HepG2 (cell line): ENCODE measurements around the gene VPS13D. TPM values are rescaled to one million over a fixed set of nuclear protein-coding genes. Genes with fewer than 3 reads are reported as not detected.

Experiments used
- ATAC-seq: fragments of 200-7000 bp; cut with Tn5 transposase; 3 replicates; pipeline ENCODE4 v1.9.1; 2020; ENCODE audit warnings: mild to moderate bottlenecking, moderate library complexity
- BruUV-seq: library from RNA; stranded (reverse); fragments of 400-500 nt; replicated peaks from 2 replicates; lab custom pipeline; 2021; lab: Mats Ljungman, UMichigan
- CTCF ChIA-PET: fragments of 300-600 bp; formaldehyde crosslinking; extraction: SDS; loops from one replicate; lab custom pipeline; 2021; ENCODE audit warnings: low total read pairs, inconsistent platforms, low intra/inter-chr PET ratio; lab: Yijun Ruan, JAX
- POLR2A ChIA-PET: fragments of 350-600 bp; sonication (Branson Sonifier 250); formaldehyde crosslinking; loops from one replicate; lab custom pipeline; 2020; ENCODE audit warnings: antibody characterized with exemption, inconsistent platforms; lab: Yijun Ruan, JAX
- DNase-seq: peaks from one replicate; pipeline ENCODE4 v3.0.0-alpha.2; 2015; ENCODE audit warnings: low spot score
- FAIRE-seq: peaks from 3 replicates; lab custom pipeline; 2011; peaks lifted over from hg19 to GRCh38; lab: Jason Lieb, UNC
- H2AFZ ChIP-seq: one replicate; pipeline ENCODE4 v1.6.1; 2011; ENCODE audit warnings: low read length, inconsistent platforms
- H3K27ac ChIP-seq: fragments of 300-600 bp; 3 replicates; pipeline ENCODE4 v1.8.0; 2011; ENCODE audit warnings: mixed run types, mild to moderate bottlenecking, mixed read lengths, low read length, inconsistent platforms; ENCODE audit not compliant: insufficient read depth; ENCODE audit errors: extremely low read length
- H3K27me3 ChIP-seq, 2 experiments: fragments of 200-600 bp in 1 of 2; 2 replicates in 1 of 2; 3 replicates in 1 of 2; pipeline versions ENCODE4 v1.6.0 to v1.8.0; 2011; ENCODE audit warnings: low read length in 2 of 2, mild to moderate bottlenecking in 2 of 2, moderate library complexity in 2 of 2, inconsistent platforms in 1 of 2; ENCODE audit not compliant: insufficient read depth in 2 of 2, control insufficient read depth in 1 of 2
- H3K36me3 ChIP-seq, 2 experiments: fragments of 200-600 bp in 1 of 2; replicated peaks in 1 of 2; 2 replicates in 1 of 2; 3 replicates in 1 of 2; pipeline versions ENCODE4 v1.5.1 to v1.8.0; 2011; ENCODE audit warnings: low read length in 2 of 2, inconsistent platforms in 1 of 2; ENCODE audit not compliant: insufficient read depth in 2 of 2, control insufficient read depth in 1 of 2
- H3K4me1 ChIP-seq: 2 replicates; pipeline ENCODE4 v1.5.1; 2012; ENCODE audit warnings: low read length, inconsistent platforms; ENCODE audit not compliant: insufficient read depth
- H3K4me2 ChIP-seq: 2 replicates; pipeline ENCODE4 v1.6.0; 2011; ENCODE audit warnings: low read depth, low read length, inconsistent platforms
- H3K4me3 ChIP-seq, 3 experiments: fragments of 200-600 bp in 1 of 3; sonication (generic), shearing (Covaris generic) in 1 of 3; replicated peaks in 1 of 3; 2 replicates each; pipeline ENCODE4 v1.5.1; 2011 to 2016; ENCODE audit warnings: low read length in 3 of 3, inconsistent platforms in 2 of 3, low read depth in 2 of 3, mild to moderate bottlenecking in 2 of 3, control low read depth in 1 of 3, mixed read lengths in 1 of 3; ENCODE audit not compliant: insufficient read depth in 1 of 3
- H3K79me2 ChIP-seq: one replicate; pipeline ENCODE4 v1.6.1; 2011; ENCODE audit warnings: low read length, inconsistent platforms; ENCODE audit not compliant: insufficient read depth
- H3K9ac ChIP-seq: 2 replicates; pipeline ENCODE4 v1.6.0; 2011; ENCODE audit warnings: mild to moderate bottlenecking, low read depth, low read length, inconsistent platforms; ENCODE audit not compliant: insufficient read depth
- H3K9me3 ChIP-seq: 2 replicates; pipeline ENCODE4 v1.5.1; 2012; ENCODE audit warnings: mild to moderate bottlenecking, low read length
- H4K20me1 ChIP-seq: 2 replicates; pipeline ENCODE4 v1.6.0; 2011; ENCODE audit warnings: inconsistent platforms, mild to moderate bottlenecking, low read length, moderate library complexity; ENCODE audit not compliant: insufficient read depth
- ATF7 ChIP-seq, 2 experiments: fragments of 450-650 bp in 1 of 2; sonication (generic) in 1 of 2; formaldehyde crosslinking in 1 of 2; IDR thresholded peaks; 2 replicates each; pipeline versions ENCODE4 v1.4.0 to v1.6.1; 2016 to 2020; ENCODE audit warnings: antibody characterized with exemption in 1 of 2, mild to moderate bottlenecking in 1 of 2, missing genetic modification reagents in 1 of 2
- KIAA2018 ChIP-seq: sonication (generic); formaldehyde crosslinking; IDR thresholded peaks from 2 replicates; pipeline ENCODE4 v1.5.0; 2020; ENCODE audit warnings: mild to moderate bottlenecking, missing genetic modification reagents, borderline replicate concordance
- RFXAP ChIP-seq: sonication (generic); formaldehyde crosslinking; IDR thresholded peaks from 2 replicates; pipeline ENCODE4 v1.4.0; 2020; ENCODE audit warnings: missing genetic modification reagents, borderline replicate concordance
- TBL1XR1 ChIP-seq: fragments of 150-350 bp; IDR thresholded peaks from 2 replicates; pipeline ENCODE4 v1.6.1; 2014; ENCODE audit warnings: borderline replicate concordance, low read length; ENCODE audit not compliant: partially characterized antibody
- ZMYM4 ChIP-seq: sonication (generic); formaldehyde crosslinking; IDR thresholded peaks from 2 replicates; pipeline ENCODE4 v1.8.1; 2023; ENCODE audit warnings: mild to moderate bottlenecking, missing genetic modification reagents
- ZNF326 ChIP-seq: sonication (generic); formaldehyde crosslinking; IDR thresholded peaks from 2 replicates; pipeline ENCODE4 v1.4.0; 2020; ENCODE audit warnings: missing genetic modification reagents, borderline replicate concordance
- ZNF350 ChIP-seq: sonication (generic); formaldehyde crosslinking; IDR thresholded peaks from 2 replicates; pipeline ENCODE4 v1.4.0; 2020; ENCODE audit warnings: mild to moderate bottlenecking, low read depth, missing genetic modification reagents, borderline replicate concordance
- ZNF547 ChIP-seq: sonication (generic); formaldehyde crosslinking; IDR thresholded peaks from 2 replicates; pipeline ENCODE4 v1.5.1; 2020; ENCODE audit warnings: mild to moderate bottlenecking, missing genetic modification reagents
- ZNF569 ChIP-seq: sonication (generic); formaldehyde crosslinking; IDR thresholded peaks from 2 replicates; pipeline ENCODE4 v1.5.0; 2020; ENCODE audit warnings: mild to moderate bottlenecking, missing genetic modification reagents, moderate library complexity, borderline replicate concordance
- ZNF572 ChIP-seq: sonication (generic); formaldehyde crosslinking; IDR thresholded peaks from 2 replicates; pipeline ENCODE4 v1.5.1; 2020; ENCODE audit warnings: mild to moderate bottlenecking, missing genetic modification reagents
- ZNF709 ChIP-seq: sonication (generic); formaldehyde crosslinking; IDR thresholded peaks from 2 replicates; pipeline ENCODE4 v1.5.0; 2020; ENCODE audit warnings: mild to moderate bottlenecking, missing genetic modification reagents
- WGBS: methylation state at CpG from one replicate; pipeline ENCODE4 v1.1.6; 2017; ENCODE audit warnings: low lambda C conversion rate; 5-methylcytosine and 5-hydroxymethylcytosine counted together
- in situ Hi-C: cut with HindIII; loops from 2 replicates; pipeline ENCODE4 v1.10.0; 2017; ENCODE audit warnings: low pct_unique_long_range_greater_than_20kb; ENCODE audit not compliant: extremely low pct_ligation_motif_present
- intact Hi-C: fragments of 100-400 bp; cut with micrococcal nuclease; formaldehyde crosslinking; loops from one replicate; pipeline ENCODE4 v1.10.0; 2022; ENCODE audit not compliant: unreplicated experiment
- polyA plus RNA-seq, 8 experiments: library from polyadenylated mRNA; depleted of rRNA in 3 of 8; stranded (reverse) in 7 of 8; unstranded in 1 of 8; fragments of >200 nt; fragmentation: Illumina TruSeq in 4 of 8; extraction: Trizol in 4 of 8; gene quantifications; 2 replicates each; pipeline versions ENCODE4 v1.2.1 to v1.2.3, GENCODE V29; 2011 to 2016; ENCODE audit warnings: low read depth in 4 of 8, missing spikeins in 1 of 8, mixed read lengths in 1 of 8; ENCODE audit not compliant: insufficient read depth in 1 of 8
- total RNA-seq, 5 experiments: library from RNA; depleted of rRNA; stranded (reverse); fragments of >200 nt; fragmentation: Illumina TruSeq; extraction: Trizol; gene quantifications; 2 replicates each; pipeline ENCODE4 v1.2.3, GENCODE V29; 2016; ENCODE audit warnings: low read depth in 1 of 5
- TF ChIP-seq, protein P1 (sequence below): sonication (generic); formaldehyde crosslinking; conservative IDR thresholded peaks from 2 replicates; pipeline ENCODE4 v1.4.0; 2020; ENCODE audit warnings: missing genetic modification reagents

VPS13D gene
- total and polyA plus RNA-seq, 2 of the 13 experiments (the other 11 are each of a cell fraction or from before 2014, with no cell fraction given), result 8.6 to 13.9 TPM

GRCh38 chr1:12345350-12346217, 115.8 kb downstream of the VPS13D start:
- Histone ChIP-seq H2AFZ (no peak overlapping the region), H3K4me1 (peaks cover 39% of the 10 kb centered on the region), H3K9me3 (peaks cover under 1% of the 10 kb centered on the region), H3K27ac (no peak overlapping the region), H3K79me2 (no peaks in the 10 kb centered on the region), H3K9ac (no peak overlapping the region), H3K36me3 (peaks cover 7 to 21% of the 10 kb centered on the region in 2 experiments), H3K4me2 (no peak overlapping the region), H3K4me3 (no peak overlapping the region), H3K27me3 (no peaks in the 10 kb centered on the region), H4K20me1 (no peaks in the 10 kb centered on the region)
- ChIA-PET POLR2A (interaction anchor here (0.8 to 1.2 kb wide), 3 partner anchors 35 to 273 kb away, joined by 3 read pairs; no protein-coding TSS in a partner anchor), CTCF (no interaction called here)
- 95% methylated on average over 7 of the region's 7 CpGs for WGBS
- in situ Hi-C loops (no loop called here), intact Hi-C loops (no loop called here)
- DNase-seq (no peak), FAIRE-seq (no peak), ATAC-seq (no peak)
- no TSS peak for BruUV-seq
- TF ChIP-seq ATF7 (IDR thresholded peaks at IDR 0.05) (no peak), ATF7 (CRISPR knock-in tag; IDR thresholded peaks at IDR 0.05) (no peak), ZMYM4 (CRISPR knock-in tag) (no peak), ZNF350 (no peak), ZNF326 (CRISPR knock-in tag) (no peak), KIAA2018 (CRISPR knock-in tag) (no peak), TBL1XR1 (no peak), ZNF709 (CRISPR knock-in tag) (no peak), RFXAP (CRISPR knock-in tag) (no peak), ZNF547 (CRISPR knock-in tag) (no peak), ZNF569 (CRISPR knock-in tag) (no peak), ZNF572 (CRISPR knock-in tag) (no peak)
- TF ChIP-seq, protein P1, sequence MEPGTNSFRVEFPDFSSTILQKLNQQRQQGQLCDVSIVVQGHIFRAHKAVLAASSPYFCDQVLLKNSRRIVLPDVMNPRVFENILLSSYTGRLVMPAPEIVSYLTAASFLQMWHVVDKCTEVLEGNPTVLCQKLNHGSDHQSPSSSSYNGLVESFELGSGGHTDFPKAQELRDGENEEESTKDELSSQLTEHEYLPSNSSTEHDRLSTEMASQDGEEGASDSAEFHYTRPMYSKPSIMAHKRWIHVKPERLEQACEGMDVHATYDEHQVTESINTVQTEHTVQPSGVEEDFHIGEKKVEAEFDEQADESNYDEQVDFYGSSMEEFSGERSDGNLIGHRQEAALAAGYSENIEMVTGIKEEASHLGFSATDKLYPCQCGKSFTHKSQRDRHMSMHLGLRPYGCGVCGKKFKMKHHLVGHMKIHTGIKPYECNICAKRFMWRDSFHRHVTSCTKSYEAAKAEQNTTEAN (CRISPR knock-in tag), result no peak
